MM.1S (cell line): ENCODE measurements around the gene DPEP2NB.

Source experiments
- EZH2 ChIP-seq: fragments of 300-600 bp; sonication (generic); optimal IDR thresholded peaks from 2 replicates; pipeline ENCODE3; 2017; ENCODE audit warnings: low read depth, mild to moderate bottlenecking, antibody characterized with exemption, low read length, mixed read lengths
- EZH2phosphoT487 ChIP-seq: fragments of 300-600 bp; sonication (generic); IDR thresholded peaks from 2 replicates; pipeline ENCODE4 v1.6.1; 2018; ENCODE audit warnings: antibody characterized with exemption, low read length
- TF ChIP-seq, protein P1 (sequence below): fragments of 300-600 bp; sonication (generic); IDR thresholded peaks from 2 replicates; pipeline ENCODE4 v1.5.1; 2016; ENCODE audit warnings: antibody characterized with exemption, low read length, mixed read lengths

DNA sequence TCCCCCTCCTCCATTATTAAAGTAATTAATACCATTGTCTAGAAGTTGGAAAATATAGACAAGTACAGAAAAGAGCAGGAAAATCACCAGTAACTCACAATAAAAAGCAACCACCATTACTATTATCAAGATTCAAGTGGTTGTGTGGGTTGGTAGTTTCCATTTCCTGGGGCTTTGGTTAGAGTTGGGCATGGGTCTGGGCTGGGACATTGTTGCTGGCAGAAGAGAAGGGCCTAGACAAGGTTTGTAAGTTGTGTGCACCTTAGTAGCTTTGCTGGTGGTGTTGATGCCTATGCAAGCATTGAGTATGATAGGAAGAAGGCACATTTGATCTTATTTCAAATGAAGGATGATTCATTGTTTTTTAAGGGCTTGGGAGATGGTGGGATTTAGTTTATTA, 44.1 kb upstream of the DPEP2NB start:
- TF ChIP-seq, protein P1, sequence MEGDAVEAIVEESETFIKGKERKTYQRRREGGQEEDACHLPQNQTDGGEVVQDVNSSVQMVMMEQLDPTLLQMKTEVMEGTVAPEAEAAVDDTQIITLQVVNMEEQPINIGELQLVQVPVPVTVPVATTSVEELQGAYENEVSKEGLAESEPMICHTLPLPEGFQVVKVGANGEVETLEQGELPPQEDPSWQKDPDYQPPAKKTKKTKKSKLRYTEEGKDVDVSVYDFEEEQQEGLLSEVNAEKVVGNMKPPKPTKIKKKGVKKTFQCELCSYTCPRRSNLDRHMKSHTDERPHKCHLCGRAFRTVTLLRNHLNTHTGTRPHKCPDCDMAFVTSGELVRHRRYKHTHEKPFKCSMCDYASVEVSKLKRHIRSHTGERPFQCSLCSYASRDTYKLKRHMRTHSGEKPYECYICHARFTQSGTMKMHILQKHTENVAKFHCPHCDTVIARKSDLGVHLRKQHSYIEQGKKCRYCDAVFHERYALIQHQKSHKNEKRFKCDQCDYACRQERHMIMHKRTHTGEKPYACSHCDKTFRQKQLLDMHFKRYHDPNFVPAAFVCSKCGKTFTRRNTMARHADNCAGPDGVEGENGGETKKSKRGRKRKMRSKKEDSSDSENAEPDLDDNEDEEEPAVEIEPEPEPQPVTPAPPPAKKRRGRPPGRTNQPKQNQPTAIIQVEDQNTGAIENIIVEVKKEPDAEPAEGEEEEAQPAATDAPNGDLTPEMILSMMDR: no peak
- TF ChIP-seq EZH2phosphoT487 (no peak), EZH2 (no peak)
